Stomach (tissue), 9 donors: ENCODE data around the gene SLA2. TPM values are rescaled to one million over a fixed set of nuclear protein-coding genes. Genes with fewer than 3 reads are reported as not detected.
A peak's percentile ranks its signal among the peaks of the same experiment; 100 is the strongest.
"Not testable (repeated sequence)": the region's sequence is repeated elsewhere in the genome, so short reads cannot be mapped to it uniquely, and the experiment has no call there.

Experiments
- DNase-seq, 2 donors: peaks; one replicate each; pipeline versions ENCODE4 v3.0.0 to v3.0.0-alpha.2; 2013 to 2019
- H3K27ac ChIP-seq, 5 donors: fragments of 200-600 bp in 4 of 5; sonication (generic) in 4 of 5; one replicate each; pipeline ENCODE4 v1.5.1; 2013 to 2019; ENCODE audit warnings: mild to moderate bottlenecking in 1 of 5, moderate library complexity in 1 of 5
- H3K27me3 ChIP-seq, 3 donors: fragments of 200-600 bp; sonication (generic); one replicate each; pipeline ENCODE4 v1.5.1; 2017 to 2019; ENCODE audit warnings: mixed run types in 1 of 3
- H3K36me3 ChIP-seq, 4 donors: fragments of 200-600 bp; sonication (generic); 1 replicate in 3 of 4; 2 replicates in 1 of 4; pipeline ENCODE4 v1.5.1; 2016 to 2019
- H3K4me1 ChIP-seq, 4 donors: fragments of 200-600 bp; sonication (generic); one replicate each; pipeline ENCODE4 v1.5.1; 2016 to 2019
- H3K4me3 ChIP-seq, 4 donors: fragments of 200-600 bp; sonication (generic) in 3 of 4; one replicate each; pipeline ENCODE4 v1.5.1; 2016 to 2019; ENCODE audit warnings: mild to moderate bottlenecking in 1 of 4
- H3K9me3 ChIP-seq, 4 donors: fragments of 200-600 bp; sonication (generic); one replicate each; pipeline ENCODE4 v1.5.1; 2016 to 2019
- EP300 ChIP-seq: sonication (generic); formaldehyde crosslinking; IDR thresholded peaks from one replicate; pipeline ENCODE4 v1.6.1; 2017; ENCODE audit warnings: antibody characterized with exemption
- POLR2A ChIP-seq, 4 donors: fragments of 450-650 bp; IDR thresholded peaks; one replicate each; pipeline ENCODE4 v1.6.1; 2016; ENCODE audit warnings: antibody characterized with exemption in 4 of 4, control low read depth in 2 of 4, mild to moderate bottlenecking in 1 of 4, moderate library complexity in 1 of 4
- POLR2AphosphoS5 ChIP-seq, 3 donors: sonication (generic); formaldehyde crosslinking; IDR thresholded peaks; one replicate each; pipeline ENCODE4 v1.6.1; 2016; ENCODE audit warnings: antibody characterized with exemption in 3 of 3
- WGBS, 5 donors: extraction: QIAGEN DNeasy Blood & Tissue Kit in 3 of 5; methylation state at CpG; one replicate each; pipeline versions ENCODE4 v1.1.5 to v1.1.7; 2013 to 2018; 5-methylcytosine and 5-hydroxymethylcytosine counted together
- intact Hi-C: fragments of 100-400 bp; cut with DNase I; formaldehyde crosslinking; loops from one replicate; pipeline ENCODE4 v1.15.1; 2023; ENCODE audit warnings: low total_unique reads
- polyA plus RNA-seq, 3 donors: library from polyadenylated mRNA; stranded (reverse); fragments of 200-250 nt; gene quantifications; one replicate each; pipeline ENCODE4 v1.2.3, GENCODE V29; 2013
- total RNA-seq, 5 donors: library from RNA; depleted of rRNA; stranded (reverse); fragments of >200 nt; gene quantifications; one replicate each; pipeline versions ENCODE4 v1.1.0 to v1.2.3, GENCODE V29; 2014 to 2016
- TF ChIP-seq, protein P1 (sequence below), 7 experiments: fragments of 450-650 bp in 4 of 7; fragments of 200-600 bp in 3 of 7; sonication (generic) in 3 of 7; IDR thresholded peaks; one replicate each; pipeline ENCODE4 v1.5.1; 2016 to 2019; ENCODE audit warnings: antibody characterized with exemption in 7 of 7, control low read depth in 2 of 7, mild to moderate bottlenecking in 1 of 7
- donor health status: healthy with polysubstance abuse.
- donor health status: Bipolar disorder and iron deficiency.
- donor health status: healthy.

The SLA2 gene
- total and polyA plus RNA-seq, 8 donors = 0.25 to 8.7 (median 1.3) TPM; not detected in 2

DNA sequence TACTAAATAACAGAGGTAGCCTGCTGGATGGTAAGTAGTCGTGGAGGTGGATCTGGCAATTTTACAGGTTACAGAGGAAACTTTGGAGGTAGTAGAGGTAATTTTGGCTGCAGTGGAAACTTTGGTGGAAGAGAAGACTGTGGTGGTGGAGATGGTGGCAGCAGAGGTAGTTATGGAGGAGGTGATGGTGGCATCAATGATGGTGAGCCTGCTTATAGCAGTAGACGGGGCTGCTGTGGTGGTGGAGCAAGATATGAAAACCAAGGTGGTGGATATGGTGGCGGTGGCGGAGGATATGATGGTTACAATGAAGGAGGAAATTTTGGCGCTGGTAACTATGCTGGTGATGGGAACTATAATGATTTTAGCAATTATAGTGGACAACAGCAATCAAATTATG is 25.1 kb downstream of the SLA2 start:
- Histone ChIP-seq H3K27ac (no peak overlapping the region), H3K36me3 (peaks cover 0 to 1% (median 0%) of the 10 kb centered on the region in 4 donors), H3K4me1 (peaks cover 10 to 15% (median 13%) of the 10 kb centered on the region in 4 donors), H3K9me3 (no peaks in the 10 kb centered on the region), H3K27me3 (no peaks in the 10 kb centered on the region), H3K4me3 (no peak overlapping the region)
- intact Hi-C loops = no loop called here
- DNase-seq = no peak
- TF ChIP-seq EP300 = no peak
- no peak for TF ChIP-seq POLR2A (IDR thresholded peaks at IDR 0.05)
- TF ChIP-seq, protein P1, sequence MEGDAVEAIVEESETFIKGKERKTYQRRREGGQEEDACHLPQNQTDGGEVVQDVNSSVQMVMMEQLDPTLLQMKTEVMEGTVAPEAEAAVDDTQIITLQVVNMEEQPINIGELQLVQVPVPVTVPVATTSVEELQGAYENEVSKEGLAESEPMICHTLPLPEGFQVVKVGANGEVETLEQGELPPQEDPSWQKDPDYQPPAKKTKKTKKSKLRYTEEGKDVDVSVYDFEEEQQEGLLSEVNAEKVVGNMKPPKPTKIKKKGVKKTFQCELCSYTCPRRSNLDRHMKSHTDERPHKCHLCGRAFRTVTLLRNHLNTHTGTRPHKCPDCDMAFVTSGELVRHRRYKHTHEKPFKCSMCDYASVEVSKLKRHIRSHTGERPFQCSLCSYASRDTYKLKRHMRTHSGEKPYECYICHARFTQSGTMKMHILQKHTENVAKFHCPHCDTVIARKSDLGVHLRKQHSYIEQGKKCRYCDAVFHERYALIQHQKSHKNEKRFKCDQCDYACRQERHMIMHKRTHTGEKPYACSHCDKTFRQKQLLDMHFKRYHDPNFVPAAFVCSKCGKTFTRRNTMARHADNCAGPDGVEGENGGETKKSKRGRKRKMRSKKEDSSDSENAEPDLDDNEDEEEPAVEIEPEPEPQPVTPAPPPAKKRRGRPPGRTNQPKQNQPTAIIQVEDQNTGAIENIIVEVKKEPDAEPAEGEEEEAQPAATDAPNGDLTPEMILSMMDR (IDR thresholded peaks at IDR 0.05) = no peak
- TF ChIP-seq POLR2AphosphoS5 (IDR thresholded peaks at IDR 0.05) = no peak
- 93 to 98% (median 96%) methylated on average over 5 of the region's 5 CpGs for WGBS, 5 donors

DNA sequence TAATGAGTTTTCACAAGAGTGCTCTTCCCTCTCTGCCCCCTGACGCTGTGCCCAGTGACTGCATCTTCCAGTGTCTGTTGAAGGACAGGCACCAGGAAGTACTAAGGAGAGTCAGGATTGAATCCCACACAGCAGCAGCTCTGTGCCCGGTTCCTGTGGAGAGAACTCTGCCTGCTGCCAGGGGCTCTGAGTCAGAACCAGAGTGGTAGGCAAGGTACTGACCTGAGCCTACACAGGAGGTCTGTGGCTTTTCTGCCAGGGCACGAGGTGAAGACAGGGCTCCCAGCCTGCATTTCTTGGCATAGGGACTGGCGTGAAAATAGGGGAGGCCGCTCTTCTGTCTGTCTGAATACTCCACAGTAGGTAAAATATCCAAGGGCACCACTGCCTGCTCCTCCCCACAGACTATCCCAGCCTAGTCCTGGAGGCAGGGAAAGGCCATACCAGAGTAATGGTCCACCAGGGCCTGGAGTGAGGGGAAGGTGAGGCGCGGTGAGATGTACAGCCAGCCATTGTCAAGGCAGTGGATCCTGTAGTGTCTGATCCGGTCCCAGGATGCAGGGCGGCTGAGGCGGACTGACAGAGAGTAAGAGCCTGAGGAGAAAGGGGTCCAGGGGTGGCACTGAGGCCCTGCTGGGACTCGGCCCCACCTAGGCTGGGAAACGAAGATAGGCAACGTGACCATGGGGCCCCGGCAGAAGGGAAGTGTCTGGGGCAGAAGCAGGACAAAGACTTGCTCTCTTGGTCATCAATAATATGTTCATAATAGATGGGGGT is 31.0 kb downstream of the SLA2 start:
- H3K27ac ChIP-seq = no peak overlapping the region
- no peak for DNase-seq

DNA sequence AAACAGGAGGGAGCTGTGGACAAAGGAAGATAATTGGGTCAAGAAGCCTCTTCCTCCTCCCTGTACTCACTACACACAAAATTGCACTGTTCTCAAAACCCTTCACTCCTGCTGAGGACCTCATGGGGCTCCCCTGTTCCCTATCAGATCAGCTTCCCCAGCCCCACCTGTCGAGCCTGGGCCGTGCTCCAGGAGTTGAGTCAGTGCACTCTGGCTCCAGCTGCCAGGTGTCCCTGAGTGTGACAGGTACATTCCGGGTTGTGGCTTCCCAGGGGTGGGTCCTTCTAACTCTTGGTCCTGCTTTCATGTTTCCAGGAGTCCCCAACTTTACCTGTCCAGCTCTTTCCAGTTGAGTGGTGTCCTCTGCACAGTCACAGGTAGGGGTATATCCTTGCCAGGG is 32.0 kb downstream of the SLA2 start:
- peak; percentile 24 to 77 for DNase-seq
- Histone ChIP-seq H3K9me3 (no peaks in the 10 kb centered on the region), H3K27me3 (no peaks in the 10 kb centered on the region), H3K4me1 (peaks cover 7 to 21% (median 16%) of the 10 kb centered on the region in 4 donors), H3K27ac (peak overlapping the region in 1 of 5 donors; percentile 53), H3K36me3 (peaks cover 48 to 70% (median 67%) of the 10 kb centered on the region in 4 donors), H3K4me3 (no peak overlapping the region)
- intact Hi-C loops = no loop called here
- TF ChIP-seq POLR2AphosphoS5 (IDR thresholded peaks at IDR 0.05) = peak in 1 of 3 donors; percentile 19
- no peak for TF ChIP-seq POLR2A (IDR thresholded peaks at IDR 0.05)
- 17 to 43% (median 39%) methylated on average over 3 of the region's 3 CpGs for WGBS, 5 donors

More for the DNA sequence above, 31.0 kb downstream of the SLA2 start:
- TF ChIP-seq POLR2AphosphoS5 (IDR thresholded peaks at IDR 0.05) (no peak), EP300 (no peak), POLR2A (IDR thresholded peaks at IDR 0.05) (no peak)
- TF ChIP-seq, protein P1 (IDR thresholded peaks at IDR 0.05) = no peak
- peaks cover 7 to 21% (median 16%) of the 10 kb centered on the region in 4 donors for H3K4me1 ChIP-seq
- H3K36me3 ChIP-seq = peaks cover 39 to 61% (median 58%) of the 10 kb centered on the region in 4 donors
- H3K27me3 ChIP-seq = no peaks in the 10 kb centered on the region
- intact Hi-C loops = no loop called here
- H3K9me3 ChIP-seq = no peaks in the 10 kb centered on the region
- 86 to 89% (median 87%) methylated on average over 11 to 14 of the region's 14 CpGs for WGBS, 5 donors
- no peak overlapping the region for H3K4me3 ChIP-seq

DNA sequence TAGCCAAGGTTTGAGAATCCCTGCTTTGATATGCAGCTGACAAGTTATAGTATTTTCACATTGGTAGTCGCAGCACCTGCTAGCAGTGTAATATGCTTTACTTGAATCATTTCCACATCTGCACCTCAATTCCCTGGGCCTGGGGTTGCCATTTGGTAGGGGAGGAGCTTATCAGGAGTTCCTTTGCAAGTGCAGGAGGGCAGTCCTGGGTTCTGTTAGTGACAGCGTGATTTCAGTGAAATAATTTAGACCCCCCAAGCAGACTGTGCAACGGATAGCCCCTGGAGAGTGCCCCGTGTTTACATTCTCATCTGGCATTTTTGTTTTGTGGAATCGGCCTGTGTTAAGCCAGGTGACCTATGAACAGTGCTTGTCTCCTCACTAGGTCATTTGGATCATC is 34.4 kb downstream of the SLA2 start:
- TF ChIP-seq, protein P1 (IDR thresholded peaks at IDR 0.05) = no peak
- TF ChIP-seq POLR2A (IDR thresholded peaks at IDR 0.05) (no peak), POLR2AphosphoS5 (IDR thresholded peaks at IDR 0.05) (no peak), EP300 (no peak)
- intact Hi-C loops = no loop called here
- no peak overlapping the region for H3K4me3 ChIP-seq
- H3K4me1 ChIP-seq = peaks cover 23 to 42% (median 32%) of the 10 kb centered on the region in 4 donors
- no peaks in the 10 kb centered on the region for H3K27me3 ChIP-seq
- WGBS, 5 donors = 72 to 89% (median 80%) methylated on average over 5 of the region's 5 CpGs
- DNase-seq = no peak
- no peaks in the 10 kb centered on the region for H3K9me3 ChIP-seq
- H3K27ac ChIP-seq = no peak overlapping the region
- H3K36me3 ChIP-seq = peaks cover 60 to 85% (median 82%) of the 10 kb centered on the region in 4 donors

DNA sequence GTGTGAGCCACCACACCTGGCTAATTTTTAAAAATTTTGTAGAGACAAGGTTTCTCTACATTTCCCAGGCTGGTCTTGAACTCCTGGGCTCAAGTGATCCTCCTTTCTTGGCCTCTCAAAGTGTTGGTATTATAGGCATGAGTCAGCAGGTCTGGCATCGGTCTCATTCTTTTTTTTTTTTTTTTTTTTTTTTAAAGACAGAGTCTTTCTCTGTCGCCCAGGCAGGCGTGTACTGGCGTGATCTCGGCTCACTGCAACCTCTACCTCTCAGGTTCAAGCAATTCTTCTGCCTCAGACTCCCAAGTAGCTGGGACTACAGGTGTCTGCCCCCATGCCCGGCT is 37.6 kb downstream of the SLA2 start:
- intact Hi-C loops = loop anchor here (10.0 kb wide), 1 partner anchor 54 kb away; no protein-coding TSS in a partner anchor
- WGBS, 5 donors = 77 to 89% (median 84%) methylated on average over 6 of the region's 6 CpGs
- DNase-seq, H3K27me3 ChIP-seq, H3K4me3 ChIP-seq, H3K9me3 ChIP-seq: not testable (repeated sequence)
- peaks cover 21 to 38% (median 30%) of the 10 kb centered on the region in 4 donors for H3K4me1 ChIP-seq
- H3K36me3 ChIP-seq = peaks cover 48 to 58% (median 58%) of the 10 kb centered on the region in 4 donors
- peak overlapping the region in 3 of 5 donors; percentile 7 to 97 (median 92) for H3K27ac ChIP-seq
